ENCODE measurements around the gene VTN.

- TF ChIP-seq CTCF (conservative IDR thresholded peaks at IDR 0.05 in 1 of 2, IDR thresholded peaks at IDR 0.05 in 1 of 2; ENCODE audit: low read depth in 1 of 2, low read length in 2 of 2) (no peak), EZH2 (IDR thresholded peaks at IDR 0.05; ENCODE audit: low read length, missing control alignments) (no peak)
Observed at GRCh38 chr17:28344435-28344901, 25.6 kb downstream of the VTN start.

Data from fibroblast of lung (primary cell).